Fibroblast of lung (primary cell): ENCODE measurements around the gene BRME1.

Experiments
- EZH2 ChIP-seq: IDR thresholded peaks from 2 replicates; pipeline ENCODE4 v1.5.1; 2012; ENCODE audit warnings: low read length, control low read depth, mild to moderate bottlenecking; ENCODE audit errors: missing control alignments
- TF ChIP-seq, protein P1 (sequence below), 2 donors: IDR thresholded peaks in 1 of 2; conservative IDR thresholded peaks in 1 of 2; 1 replicate in 1 of 2; 2 replicates in 1 of 2; pipeline ENCODE4 v1.5.1; 2011 to 2012; ENCODE audit warnings: low read length in 2 of 2, control low read depth in 1 of 2, inconsistent platforms in 1 of 2, low read depth in 1 of 2, mild to moderate bottlenecking in 1 of 2

DNA sequence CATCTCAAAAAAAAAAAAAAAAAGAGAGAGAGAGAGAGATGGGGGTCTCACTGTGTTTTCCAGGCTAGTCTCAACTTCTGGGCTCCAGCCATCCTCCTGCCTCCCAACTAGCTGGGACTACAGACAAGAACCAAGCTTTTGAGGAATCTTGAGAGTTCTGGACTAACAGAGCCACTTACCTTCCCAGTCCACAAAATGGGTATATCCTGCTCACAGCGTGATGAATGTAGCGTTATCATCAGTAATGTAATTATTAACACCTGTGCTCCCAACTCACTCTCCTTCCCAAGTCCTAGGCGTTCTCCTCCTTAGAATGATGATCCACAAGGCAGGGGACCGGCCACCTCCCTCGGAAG, 33.6 kb downstream of the BRME1 start:
- TF ChIP-seq, protein P1, sequence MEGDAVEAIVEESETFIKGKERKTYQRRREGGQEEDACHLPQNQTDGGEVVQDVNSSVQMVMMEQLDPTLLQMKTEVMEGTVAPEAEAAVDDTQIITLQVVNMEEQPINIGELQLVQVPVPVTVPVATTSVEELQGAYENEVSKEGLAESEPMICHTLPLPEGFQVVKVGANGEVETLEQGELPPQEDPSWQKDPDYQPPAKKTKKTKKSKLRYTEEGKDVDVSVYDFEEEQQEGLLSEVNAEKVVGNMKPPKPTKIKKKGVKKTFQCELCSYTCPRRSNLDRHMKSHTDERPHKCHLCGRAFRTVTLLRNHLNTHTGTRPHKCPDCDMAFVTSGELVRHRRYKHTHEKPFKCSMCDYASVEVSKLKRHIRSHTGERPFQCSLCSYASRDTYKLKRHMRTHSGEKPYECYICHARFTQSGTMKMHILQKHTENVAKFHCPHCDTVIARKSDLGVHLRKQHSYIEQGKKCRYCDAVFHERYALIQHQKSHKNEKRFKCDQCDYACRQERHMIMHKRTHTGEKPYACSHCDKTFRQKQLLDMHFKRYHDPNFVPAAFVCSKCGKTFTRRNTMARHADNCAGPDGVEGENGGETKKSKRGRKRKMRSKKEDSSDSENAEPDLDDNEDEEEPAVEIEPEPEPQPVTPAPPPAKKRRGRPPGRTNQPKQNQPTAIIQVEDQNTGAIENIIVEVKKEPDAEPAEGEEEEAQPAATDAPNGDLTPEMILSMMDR (conservative IDR thresholded peaks at IDR 0.05 in 1 of 2, IDR thresholded peaks at IDR 0.05 in 1 of 2; ENCODE audit: low read depth in 1 of 2, low read length in 2 of 2) = no peak
- TF ChIP-seq EZH2 = no peak
